ENCODE data around the gene VRK2. TPM values are rescaled to one million over a fixed set of nuclear protein-coding genes. Genes with fewer than 3 reads are reported as not detected.

The VRK2 gene
- total and polyA plus RNA-seq, 9 donors, result 7.3 to 19.8 (median 16.3) TPM

- Histone ChIP-seq H3K27ac (no peak overlapping the region), H3K36me3 (no peaks in the 10 kb centered on the region), H3K9me3 (no peaks in the 10 kb centered on the region), H3K4me1 (ENCODE audit: insufficient read depth) (no peaks in the 10 kb centered on the region), H3K4me3 (no peak overlapping the region), H3K27me3 (no peaks in the 10 kb centered on the region)
- 99 to 100% (median 100%) methylated on average over 1 of the region's 1 CpG for WGBS, 3 donors
- DNase-seq, result no peak
- intact Hi-C loops (cut with DNase I), result no loop called here
- TF ChIP-seq EP300 (IDR thresholded peaks at IDR 0.05) (no peak), CTCF (IDR thresholded peaks at IDR 0.05) (no peak), POLR2A (IDR thresholded peaks at IDR 0.05) (no peak)
These were observed 149.1 kb downstream of the VRK2 start for GRCh38 chr2:58195662-58196061.

GRCh38 chr2:58197894-58198293 lies 151.3 kb downstream of the VRK2 start:
- Histone ChIP-seq H3K27me3 (no peaks in the 10 kb centered on the region), H3K4me1 (ENCODE audit: insufficient read depth) (no peaks in the 10 kb centered on the region), H3K9me3 (no peaks in the 10 kb centered on the region), H3K4me3 (no peak overlapping the region), H3K27ac (no peak overlapping the region), H3K36me3 (no peaks in the 10 kb centered on the region)
- intact Hi-C loops (cut with DNase I), result no loop called here
- no peak for DNase-seq
- TF ChIP-seq CTCF (IDR thresholded peaks at IDR 0.05), result no peak
- TF ChIP-seq POLR2A (IDR thresholded peaks at IDR 0.05), result no peak
- no peak for TF ChIP-seq EP300 (IDR thresholded peaks at IDR 0.05)
- 90 to 96% (median 91%) methylated on average over 2 of the region's 2 CpGs for WGBS, 3 donors

- no peak for DNase-seq
- H3K36me3 ChIP-seq, result no peaks in the 10 kb centered on the region
- H3K9me3 ChIP-seq, result no peaks in the 10 kb centered on the region
- no peaks in the 10 kb centered on the region for H3K27me3 ChIP-seq
- intact Hi-C loops (cut with DNase I), result no loop called here
- WGBS, 3 donors, result 52 to 64% (median 60%) methylated on average over 1 of the region's 1 CpG
- H3K27ac ChIP-seq, result no peak overlapping the region
- no peak overlapping the region for H3K4me3 ChIP-seq
- no peaks in the 10 kb centered on the region for H3K4me1 ChIP-seq (ENCODE audit: insufficient read depth)
- TF ChIP-seq POLR2A (IDR thresholded peaks at IDR 0.05), result no peak
- TF ChIP-seq EP300 (IDR thresholded peaks at IDR 0.05), result no peak
- no peak for TF ChIP-seq CTCF (IDR thresholded peaks at IDR 0.05)
These were observed 155.8 kb downstream of the VRK2 start for GRCh38 chr2:58202404-58202803.

GRCh38 chr2:58203018-58203417 lies 156.4 kb downstream of the VRK2 start:
- Histone ChIP-seq H3K4me1 (ENCODE audit: insufficient read depth) (no peaks in the 10 kb centered on the region), H3K27me3 (no peaks in the 10 kb centered on the region), H3K4me3 (no peak overlapping the region), H3K27ac (no peak overlapping the region), H3K36me3 (no peaks in the 10 kb centered on the region), H3K9me3 (no peaks in the 10 kb centered on the region)
- no peak for DNase-seq
- TF ChIP-seq CTCF (IDR thresholded peaks at IDR 0.05) (no peak), EP300 (IDR thresholded peaks at IDR 0.05) (no peak), POLR2A (IDR thresholded peaks at IDR 0.05) (no peak)
- intact Hi-C loops (cut with DNase I), result no loop called here
